WTC11 (cell line): Measurements from ENCODE around the gene MYL11.

ENCODE experiments used
- CTCF ChIP-seq: fragments of 200-600 bp; IDR thresholded peaks from 2 replicates; pipeline ENCODE4 v1.8.0; 2022; ENCODE audit warnings: antibody characterized with exemption
- E2F5 ChIP-seq: sonication (generic); formaldehyde crosslinking; IDR thresholded peaks from 2 replicates; pipeline ENCODE4 v1.8.1; 2022; ENCODE audit warnings: mild to moderate bottlenecking, moderate library complexity, missing genetic modification reagents
- NR1H2 ChIP-seq: sonication (generic); formaldehyde crosslinking; IDR thresholded peaks from 2 replicates; pipeline ENCODE4 v1.9.0; 2021; ENCODE audit warnings: mild to moderate bottlenecking, moderate library complexity, missing genetic modification reagents
- TF ChIP-seq, protein P1 (sequence below): fragments of 250-450 bp; sonication (Bioruptor Pico); IDR thresholded peaks from 2 replicates; pipeline ENCODE4 v1.9.0; 2021; ENCODE audit warnings: mild to moderate bottlenecking

GRCh38 chr16:30369938-30370455, 4.6 kb upstream of the MYL11 start:
- TF ChIP-seq CTCF (no peak), E2F5 (CRISPR knock-in tag) (no peak), NR1H2 (CRISPR knock-in tag) (no peak)
- TF ChIP-seq, protein P1, sequence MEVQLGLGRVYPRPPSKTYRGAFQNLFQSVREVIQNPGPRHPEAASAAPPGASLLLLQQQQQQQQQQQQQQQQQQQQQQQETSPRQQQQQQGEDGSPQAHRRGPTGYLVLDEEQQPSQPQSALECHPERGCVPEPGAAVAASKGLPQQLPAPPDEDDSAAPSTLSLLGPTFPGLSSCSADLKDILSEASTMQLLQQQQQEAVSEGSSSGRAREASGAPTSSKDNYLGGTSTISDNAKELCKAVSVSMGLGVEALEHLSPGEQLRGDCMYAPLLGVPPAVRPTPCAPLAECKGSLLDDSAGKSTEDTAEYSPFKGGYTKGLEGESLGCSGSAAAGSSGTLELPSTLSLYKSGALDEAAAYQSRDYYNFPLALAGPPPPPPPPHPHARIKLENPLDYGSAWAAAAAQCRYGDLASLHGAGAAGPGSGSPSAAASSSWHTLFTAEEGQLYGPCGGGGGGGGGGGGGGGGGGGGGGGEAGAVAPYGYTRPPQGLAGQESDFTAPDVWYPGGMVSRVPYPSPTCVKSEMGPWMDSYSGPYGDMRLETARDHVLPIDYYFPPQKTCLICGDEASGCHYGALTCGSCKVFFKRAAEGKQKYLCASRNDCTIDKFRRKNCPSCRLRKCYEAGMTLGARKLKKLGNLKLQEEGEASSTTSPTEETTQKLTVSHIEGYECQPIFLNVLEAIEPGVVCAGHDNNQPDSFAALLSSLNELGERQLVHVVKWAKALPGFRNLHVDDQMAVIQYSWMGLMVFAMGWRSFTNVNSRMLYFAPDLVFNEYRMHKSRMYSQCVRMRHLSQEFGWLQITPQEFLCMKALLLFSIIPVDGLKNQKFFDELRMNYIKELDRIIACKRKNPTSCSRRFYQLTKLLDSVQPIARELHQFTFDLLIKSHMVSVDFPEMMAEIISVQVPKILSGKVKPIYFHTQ (CRISPR knock-in tag), result no peak
